SJCRH30 (cell line): Measurements from ENCODE around the gene CTSO. TPM values are rescaled to one million over a fixed set of nuclear protein-coding genes. Genes with fewer than 3 reads are reported as not detected.
A peak's percentile ranks its signal among the peaks of the same experiment; 100 is the strongest.
"Not testable (repeated sequence)": the region's sequence is repeated elsewhere in the genome, so short reads cannot be mapped to it uniquely, and the experiment has no call there.

Experiments
- DNase-seq, 2 experiments: peaks; one replicate each; pipeline ENCODE4 v3.0.0-alpha.2; 2015 to 2020
- H3K27ac ChIP-seq: fragments of 250-450 bp; sonication (Bioruptor Pico); 2 replicates; pipeline ENCODE4 v1.5.1; 2020; ENCODE audit warnings: mild to moderate bottlenecking, moderate library complexity
- H3K27me3 ChIP-seq: fragments of 250-450 bp; sonication (Bioruptor Pico); 2 replicates; pipeline ENCODE4 v1.5.1; 2020; ENCODE audit warnings: mild to moderate bottlenecking, moderate library complexity
- H3K36me3 ChIP-seq: fragments of 250-450 bp; sonication (Bioruptor Pico); 2 replicates; pipeline ENCODE4 v1.5.1; 2020; ENCODE audit warnings: mild to moderate bottlenecking, moderate library complexity
- H3K4me1 ChIP-seq: fragments of 250-450 bp; sonication (Bioruptor Pico); 2 replicates; pipeline ENCODE4 v1.5.1; 2020; ENCODE audit warnings: mild to moderate bottlenecking, moderate library complexity
- H3K4me3 ChIP-seq: fragments of 250-450 bp; sonication (Bioruptor Pico); 2 replicates; pipeline ENCODE4 v1.5.1; 2020; ENCODE audit warnings: mild to moderate bottlenecking, moderate library complexity
- H3K9me3 ChIP-seq: fragments of 250-450 bp; sonication (Bioruptor Pico); replicated peaks from 2 replicates; pipeline ENCODE4 v1.5.1; 2020; ENCODE audit warnings: mild to moderate bottlenecking, moderate library complexity
- total RNA-seq: library from RNA; depleted of rRNA; stranded (reverse); fragments of >200 nt; shearing (Covaris generic); gene quantifications from 2 replicates; pipeline ENCODE4 v1.2.3, GENCODE V29; 2014

The CTSO gene
- total RNA-seq, 1 experiment from 2014 or later: 0.14 TPM

DNA sequence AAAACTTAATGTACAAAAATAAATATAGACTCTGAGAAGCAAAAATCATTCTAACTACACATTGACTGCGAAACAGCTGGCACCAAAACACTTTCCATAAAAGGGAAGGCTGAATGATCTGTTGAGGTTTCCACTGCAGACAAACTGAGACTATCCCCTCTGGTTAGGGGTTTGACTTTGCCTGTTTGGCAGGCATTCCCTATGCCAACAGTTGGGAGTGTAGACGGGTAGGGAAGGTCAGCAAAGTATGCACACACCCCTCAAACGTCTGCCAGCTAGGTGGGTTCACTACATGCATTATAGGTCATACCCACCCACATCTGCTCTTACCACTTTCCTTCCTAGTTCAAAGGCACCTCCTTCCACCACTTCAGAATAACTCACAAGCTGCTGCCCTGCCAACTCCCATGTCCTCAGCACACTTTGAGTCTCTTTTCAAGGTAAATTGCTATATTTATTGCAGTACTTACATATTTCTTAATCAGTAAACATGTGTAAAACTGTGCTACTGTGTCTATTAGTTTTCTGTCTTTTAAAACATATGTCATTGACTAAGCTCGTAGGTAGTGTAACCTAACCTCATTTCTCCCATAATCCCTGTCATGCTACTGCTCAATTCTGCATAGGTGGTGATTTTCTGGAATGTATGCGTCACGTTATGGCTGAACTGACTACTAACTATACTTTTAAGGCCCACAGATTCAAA is 12.4 kb downstream of the CTSO start:
- Histone ChIP-seq H3K9me3 (no peaks in the 10 kb centered on the region), H3K36me3 (no peaks in the 10 kb centered on the region), H3K27me3 (no peaks in the 10 kb centered on the region), H3K27ac (no peak overlapping the region), H3K4me3 (no peak overlapping the region), H3K4me1 (no peaks in the 10 kb centered on the region)
- DNase-seq: no peak

DNA sequence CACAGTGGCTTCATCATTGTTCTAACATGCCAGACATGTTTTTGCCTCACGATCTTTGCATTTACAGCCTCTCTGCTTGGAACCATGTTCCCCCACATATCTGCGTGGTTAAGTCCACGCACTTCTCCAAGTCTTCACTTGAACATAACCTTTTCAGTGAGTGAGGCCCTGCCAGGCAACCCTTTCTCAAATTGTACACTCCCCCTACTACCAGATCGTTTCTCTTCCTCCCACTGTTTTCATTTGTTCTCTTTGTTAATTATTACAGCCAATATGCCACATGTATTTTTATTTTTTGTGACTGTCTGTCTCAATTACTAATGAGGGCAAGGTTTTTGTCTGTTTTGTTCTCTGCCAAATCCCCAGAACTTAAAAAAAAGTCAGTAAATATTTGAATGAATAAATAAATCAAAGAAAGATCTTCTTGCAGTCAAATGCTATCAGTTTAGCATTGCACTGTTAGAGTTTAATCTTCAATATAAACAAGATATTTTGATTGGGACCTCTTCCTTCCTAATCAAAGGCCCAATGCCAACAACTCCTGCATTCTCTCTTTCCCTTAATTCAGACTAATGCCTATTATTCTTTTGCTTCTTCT is 18.2 kb downstream of the CTSO start:
- H3K27me3 ChIP-seq: no peaks in the 10 kb centered on the region
- H3K27ac ChIP-seq: no peak overlapping the region
- no peak overlapping the region for H3K4me3 ChIP-seq
- H3K9me3 ChIP-seq: no peaks in the 10 kb centered on the region
- no peaks in the 10 kb centered on the region for H3K4me1 ChIP-seq
- no peaks in the 10 kb centered on the region for H3K36me3 ChIP-seq
- no peak for DNase-seq

DNA sequence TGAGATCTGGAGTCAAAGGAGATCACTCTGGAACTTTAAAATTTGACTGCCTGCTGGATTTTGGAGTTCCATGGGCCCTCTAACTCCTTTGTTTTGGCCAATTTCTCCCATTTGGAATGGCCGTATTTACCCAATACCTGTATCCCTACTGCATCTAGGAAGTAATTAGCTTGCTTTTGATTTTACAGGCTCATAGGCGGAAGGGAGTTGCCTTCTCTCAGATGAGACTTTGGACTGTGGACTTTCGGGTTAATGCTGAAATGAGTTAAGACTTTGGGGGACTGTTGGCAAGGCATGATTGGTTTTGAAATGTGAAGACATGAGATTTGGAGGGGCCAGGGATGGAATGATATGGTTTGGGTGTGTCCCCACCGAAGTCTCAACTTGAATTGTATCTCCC is 19.0 kb downstream of the CTSO start:
- not testable (repeated sequence) for H3K27ac ChIP-seq

DNA sequence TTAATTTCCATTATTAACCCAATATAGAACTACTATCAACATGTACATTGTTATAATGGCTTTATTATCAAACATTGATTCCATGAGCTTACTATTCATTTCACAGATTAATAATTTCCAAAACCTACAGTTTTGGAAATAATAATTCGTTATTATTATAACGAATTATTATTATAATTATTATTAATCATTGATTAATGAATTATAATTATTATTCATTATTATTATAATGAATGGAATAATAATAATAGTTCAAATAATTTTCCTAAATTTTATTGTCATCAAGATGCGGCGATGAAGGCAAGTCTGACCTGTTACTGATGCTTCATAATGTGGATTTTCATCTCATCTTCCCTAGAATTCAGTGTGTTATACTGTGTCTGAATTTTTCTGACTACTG is 22.0 kb downstream of the CTSO start:
- H3K4me1 ChIP-seq: no peaks in the 10 kb centered on the region
- no peak overlapping the region for H3K27ac ChIP-seq
- H3K27me3 ChIP-seq: no peaks in the 10 kb centered on the region
- H3K36me3 ChIP-seq: no peaks in the 10 kb centered on the region
- no peaks in the 10 kb centered on the region for H3K9me3 ChIP-seq
- no peak overlapping the region for H3K4me3 ChIP-seq
- DNase-seq: no peak

More for the DNA sequence above, 19.0 kb downstream of the CTSO start:
- DNase-seq, H3K4me3 ChIP-seq, H3K4me1 ChIP-seq, H3K9me3 ChIP-seq, H3K27me3 ChIP-seq, H3K36me3 ChIP-seq: not testable (repeated sequence)

DNA sequence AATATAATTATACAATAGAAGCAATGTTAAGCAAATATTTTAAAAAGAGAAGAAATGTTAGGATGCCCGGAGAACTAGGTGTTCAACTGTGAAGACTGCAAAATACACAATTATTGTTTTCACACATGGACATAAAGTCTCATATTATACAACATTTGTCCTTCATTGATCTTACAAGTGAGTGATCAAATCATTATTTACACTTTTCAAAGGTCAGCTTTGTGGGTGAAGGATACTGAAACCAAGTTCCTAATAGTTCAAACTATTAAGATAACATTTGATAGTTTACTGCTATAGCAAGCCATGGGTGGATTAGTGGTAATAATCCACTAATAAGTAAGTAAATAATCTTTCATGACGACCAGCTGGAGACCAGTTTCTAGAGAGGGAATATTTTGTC is 23.3 kb downstream of the CTSO start:
- Histone ChIP-seq H3K27me3 (no peaks in the 10 kb centered on the region), H3K9me3 (no peaks in the 10 kb centered on the region), H3K4me1 (no peaks in the 10 kb centered on the region), H3K36me3 (no peaks in the 10 kb centered on the region), H3K4me3 (no peak overlapping the region), H3K27ac (no peak overlapping the region)
- no peak for DNase-seq

DNA sequence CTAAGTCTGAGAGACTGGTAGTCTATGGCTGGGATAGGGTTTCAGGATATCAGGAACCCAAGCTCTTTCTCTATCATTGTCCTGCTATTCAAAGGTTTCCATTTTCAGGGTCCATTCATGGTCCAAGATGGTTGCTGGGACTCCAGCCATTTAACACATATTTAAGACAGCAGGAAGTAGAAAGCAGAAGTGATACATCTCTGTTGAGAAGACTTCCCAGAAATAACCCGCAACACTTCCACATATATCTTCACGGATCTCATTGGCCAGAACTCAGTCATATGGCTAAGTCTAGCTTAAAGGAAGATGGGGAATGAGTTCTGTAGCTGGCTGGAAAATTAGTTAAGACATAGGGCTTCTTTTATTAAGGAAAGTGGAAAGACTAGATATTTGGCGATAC is 23.8 kb downstream of the CTSO start:
- DNase-seq: no peak
- no peaks in the 10 kb centered on the region for H3K4me1 ChIP-seq
- no peaks in the 10 kb centered on the region for H3K9me3 ChIP-seq
- H3K27me3 ChIP-seq: no peaks in the 10 kb centered on the region
- H3K36me3 ChIP-seq: no peaks in the 10 kb centered on the region
- H3K4me3 ChIP-seq: no peak overlapping the region
- H3K27ac ChIP-seq: no peak overlapping the region

DNA sequence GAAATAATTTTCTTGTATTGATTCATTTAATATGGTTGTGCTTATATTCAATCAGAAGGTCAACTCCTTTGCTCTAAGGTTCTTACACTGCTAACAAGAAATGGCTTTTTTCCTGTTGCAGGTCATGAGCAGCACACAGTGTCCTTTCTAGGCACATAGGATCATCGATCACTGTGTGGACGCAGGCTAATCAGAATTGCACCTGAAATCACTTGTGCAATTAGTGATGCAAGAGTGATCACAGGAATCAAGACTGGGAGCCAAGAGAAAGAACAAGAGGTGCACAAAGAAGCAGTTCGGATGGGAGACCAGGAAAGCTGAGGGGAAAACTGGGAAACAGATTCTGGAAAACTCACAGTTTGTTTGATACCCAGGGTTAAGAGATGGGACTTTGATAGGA is 29.0 kb downstream of the CTSO start:
- H3K9me3 ChIP-seq: no peaks in the 10 kb centered on the region
- no peaks in the 10 kb centered on the region for H3K4me1 ChIP-seq
- H3K27me3 ChIP-seq: no peaks in the 10 kb centered on the region
- H3K36me3 ChIP-seq: no peaks in the 10 kb centered on the region
- no peak for DNase-seq
- H3K27ac ChIP-seq: no peak overlapping the region
- no peak overlapping the region for H3K4me3 ChIP-seq

DNA sequence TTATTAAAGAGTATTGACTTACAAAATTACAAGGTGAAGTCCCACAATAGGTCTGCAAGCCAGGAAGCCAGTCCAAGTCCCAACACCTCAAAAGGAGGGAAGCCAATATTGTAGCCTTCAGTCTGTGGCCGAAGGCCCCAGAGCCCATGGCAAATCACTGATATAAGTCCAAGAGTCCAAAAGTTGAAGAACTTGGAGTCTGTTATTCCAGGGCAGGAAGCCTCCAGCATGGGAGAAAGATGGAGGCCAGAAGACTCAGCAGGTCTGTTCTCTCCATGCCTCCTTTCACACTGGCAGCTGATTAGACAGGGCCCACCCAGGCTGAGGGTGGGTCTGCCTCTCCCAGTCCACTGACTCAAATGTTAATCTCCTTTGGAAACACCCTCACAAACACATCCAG is 32.1 kb downstream of the CTSO start:
- Histone ChIP-seq H3K9me3 (no peaks in the 10 kb centered on the region), H3K27ac (no peak overlapping the region), H3K27me3 (no peaks in the 10 kb centered on the region), H3K36me3 (no peaks in the 10 kb centered on the region), H3K4me3 (no peak overlapping the region), H3K4me1 (no peaks in the 10 kb centered on the region)
- no peak for DNase-seq

DNA sequence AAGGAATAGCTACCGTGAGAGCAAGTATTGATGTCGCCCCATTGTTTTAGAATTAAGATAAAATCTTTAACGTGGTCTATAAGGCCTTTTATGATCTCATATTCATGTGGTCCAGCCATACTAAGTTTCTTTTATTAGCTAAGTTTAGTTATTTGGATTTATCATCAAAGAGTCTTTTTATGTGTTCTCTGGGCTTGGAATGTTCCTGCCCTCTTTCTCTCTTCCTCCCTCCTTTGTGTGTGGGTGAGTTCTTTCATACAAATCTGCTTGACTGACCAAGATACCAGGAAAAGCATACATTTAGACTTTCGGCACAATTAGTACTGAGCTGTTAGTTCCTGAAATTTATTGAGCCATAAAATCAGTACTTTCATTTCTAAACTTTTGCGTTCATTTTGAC is 38.9 kb downstream of the CTSO start:
- Histone ChIP-seq H3K4me3 (no peak overlapping the region), H3K27ac (no peak overlapping the region), H3K4me1 (no peaks in the 10 kb centered on the region), H3K36me3 (no peaks in the 10 kb centered on the region), H3K27me3 (no peaks in the 10 kb centered on the region), H3K9me3 (no peaks in the 10 kb centered on the region)
- no peak for DNase-seq

DNA sequence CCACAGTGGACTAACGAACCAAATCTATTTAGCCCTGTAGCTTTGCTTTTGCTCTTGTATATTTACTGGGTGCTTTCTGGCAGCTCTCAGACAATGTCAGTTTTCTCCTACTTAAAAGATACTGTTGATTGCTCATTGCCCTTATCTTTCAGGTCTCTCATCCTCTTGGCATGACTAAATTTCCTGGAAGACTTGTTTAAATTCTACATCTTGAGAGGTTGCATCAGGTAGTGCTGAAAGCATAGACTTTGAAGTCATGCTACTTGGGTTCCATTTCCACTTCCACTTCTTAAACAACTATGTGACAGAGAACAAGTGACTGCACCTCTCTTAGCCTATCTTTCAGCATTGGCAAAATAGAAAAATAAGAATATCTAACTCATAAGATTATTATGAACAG is 41.8 kb downstream of the CTSO start:
- Histone ChIP-seq H3K4me3 (no peak overlapping the region), H3K27me3 (no peaks in the 10 kb centered on the region), H3K9me3 (no peaks in the 10 kb centered on the region), H3K4me1 (peaks cover 6% of the 10 kb centered on the region), H3K27ac (no peak overlapping the region), H3K36me3 (no peaks in the 10 kb centered on the region)
- DNase-seq: no peak

DNA sequence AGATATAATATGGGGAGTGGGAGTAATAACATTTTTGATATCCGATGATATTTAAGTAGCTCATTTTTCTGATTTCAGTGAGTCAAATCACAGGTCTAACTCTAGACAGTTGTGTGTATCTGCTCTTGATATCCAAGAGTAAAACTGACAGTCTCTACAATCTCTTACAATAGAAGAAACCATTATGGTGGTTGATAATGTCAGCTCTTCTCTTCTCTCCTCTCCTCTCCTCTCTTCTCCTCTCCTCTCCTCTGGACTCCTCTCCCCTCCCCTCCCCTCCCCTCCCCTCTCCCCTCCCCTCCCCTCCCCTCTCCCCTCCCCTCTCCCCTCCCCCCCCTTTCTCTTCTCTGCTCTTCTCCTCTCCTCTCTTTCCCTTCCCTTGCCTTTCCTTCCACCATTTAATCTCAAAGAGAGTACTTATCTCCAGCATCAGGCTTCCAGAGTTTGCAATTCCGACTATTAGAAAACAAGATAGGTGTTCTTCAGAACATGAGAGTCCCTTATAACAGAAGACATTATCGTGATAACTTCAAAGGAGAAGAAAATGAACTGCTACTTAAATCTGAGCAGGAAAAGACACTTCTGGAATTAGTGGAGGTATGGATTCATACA is 43.9 kb downstream of the CTSO start:
- no peak for DNase-seq
- Histone ChIP-seq H3K27ac (no peak overlapping the region), H3K4me1 (peaks cover 14% of the 10 kb centered on the region), H3K36me3 (no peaks in the 10 kb centered on the region), H3K9me3 (no peaks in the 10 kb centered on the region), H3K4me3 (no peak overlapping the region), H3K27me3 (no peaks in the 10 kb centered on the region)

DNA sequence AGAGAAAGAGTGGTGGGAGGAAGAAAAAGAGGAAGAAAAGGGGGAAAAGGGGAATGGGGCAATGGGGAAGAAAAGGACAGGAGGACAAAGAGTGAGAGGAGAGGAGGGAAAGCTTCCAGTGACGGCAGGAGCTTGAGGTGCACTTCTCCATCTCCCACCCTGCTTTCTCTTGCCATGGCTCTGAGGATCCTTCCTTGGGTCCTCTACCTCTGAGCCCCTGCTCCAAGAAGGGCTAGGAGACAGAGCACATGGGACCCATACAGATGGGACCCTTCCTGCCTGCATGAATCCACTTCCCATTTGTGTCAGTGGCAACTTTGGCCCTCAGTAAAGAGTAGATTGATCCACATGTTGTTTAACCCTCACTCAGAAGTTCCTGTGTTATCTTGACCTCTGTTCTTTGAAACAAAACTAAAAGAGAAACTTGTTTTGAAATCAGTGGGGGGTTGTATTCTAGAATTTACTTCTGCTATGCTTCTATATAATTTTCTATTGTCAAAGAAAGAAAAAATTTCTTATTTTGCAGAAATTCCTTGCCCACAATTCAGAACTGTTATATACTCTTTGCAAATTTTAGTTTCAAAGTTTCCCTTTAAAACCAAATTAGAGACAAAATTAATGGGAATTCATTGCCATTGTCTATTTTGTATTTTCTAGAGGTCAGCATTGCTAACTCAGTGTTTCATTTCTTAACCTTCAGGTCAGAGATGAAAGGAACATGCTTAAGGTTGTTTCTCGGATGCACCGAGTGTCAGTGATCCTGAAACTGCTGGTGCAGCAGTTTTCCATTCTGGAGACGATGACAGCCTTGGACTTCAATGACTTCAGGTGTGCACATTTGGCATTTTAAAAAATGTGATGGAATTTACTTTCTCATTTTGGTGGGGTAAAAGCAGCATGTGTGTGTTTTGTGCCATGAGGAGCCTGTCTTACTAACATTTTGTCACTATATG is 45.2 kb downstream of the CTSO start:
- Histone ChIP-seq H3K27me3 (no peaks in the 10 kb centered on the region), H3K27ac (no peak overlapping the region), H3K4me1 (peaks cover 14% of the 10 kb centered on the region), H3K36me3 (no peaks in the 10 kb centered on the region), H3K9me3 (no peaks in the 10 kb centered on the region), H3K4me3 (no peak overlapping the region)
- DNase-seq: no peak

DNA sequence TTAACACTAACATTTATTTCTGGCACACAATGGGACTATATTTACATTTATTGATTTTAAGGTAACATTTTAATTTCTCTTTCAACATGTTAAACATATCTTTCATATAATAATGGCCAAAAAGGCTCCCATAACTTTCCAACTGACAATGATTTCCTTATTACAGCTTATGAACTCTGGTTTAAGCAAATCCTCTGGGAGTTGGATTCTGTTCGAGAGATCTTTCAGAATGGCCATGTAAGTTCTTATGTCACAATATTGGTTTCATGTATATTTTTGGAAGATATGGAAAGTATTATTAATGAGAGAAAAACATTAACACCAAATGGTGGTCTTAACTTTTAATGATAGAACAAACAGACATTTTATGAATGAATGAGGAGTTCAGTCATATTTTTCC is 46.1 kb downstream of the CTSO start:
- Histone ChIP-seq H3K27me3 (no peaks in the 10 kb centered on the region), H3K9me3 (no peaks in the 10 kb centered on the region), H3K27ac (no peak overlapping the region), H3K4me3 (no peak overlapping the region), H3K36me3 (no peaks in the 10 kb centered on the region), H3K4me1 (peaks cover 14% of the 10 kb centered on the region)
- no peak for DNase-seq

DNA sequence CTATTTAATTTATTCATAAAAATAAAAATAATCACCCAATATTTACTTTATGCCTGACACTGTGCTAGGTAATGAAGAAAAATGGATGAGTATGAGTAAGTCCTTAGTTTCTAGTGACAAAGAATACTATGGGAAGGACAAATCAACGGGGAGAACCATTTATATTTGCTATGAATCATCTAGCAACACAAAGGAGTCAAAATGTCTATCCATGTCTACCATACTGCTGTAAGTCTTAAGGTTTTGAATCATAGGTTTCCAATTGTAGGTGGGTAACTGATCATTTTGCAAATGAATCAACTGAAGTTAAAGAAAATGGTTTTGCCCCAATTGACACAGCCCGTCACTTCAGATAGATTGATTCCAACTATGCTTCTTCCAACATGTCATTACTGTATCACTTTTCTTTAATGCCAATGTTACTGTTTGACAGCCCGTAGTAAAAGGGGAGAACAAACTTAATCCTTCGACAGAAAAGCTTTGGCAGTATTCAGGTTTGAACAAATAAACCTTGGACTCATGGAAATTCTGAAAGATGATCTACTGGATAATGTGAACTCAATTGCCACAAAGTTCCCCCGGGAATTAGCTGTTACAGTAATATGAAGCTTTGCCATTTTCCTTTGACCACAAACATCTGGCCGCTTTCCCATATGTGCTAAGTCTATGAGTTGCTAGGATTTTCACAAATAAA is 47.0 kb downstream of the CTSO start:
- Histone ChIP-seq H3K36me3 (no peaks in the 10 kb centered on the region), H3K4me3 (no peak overlapping the region), H3K9me3 (no peaks in the 10 kb centered on the region), H3K27me3 (no peaks in the 10 kb centered on the region), H3K4me1 (peaks cover 14% of the 10 kb centered on the region), H3K27ac (0 out of 2 replicates have a peak overlapping the region, but pooled peaks have one; percentile 12)
- peak; percentile 78 to 89 for DNase-seq
